H7 (cell line): ENCODE measurements around the gene RFK. TPM values are rescaled to one million over a fixed set of nuclear protein-coding genes. Genes with fewer than 3 reads are reported as not detected.

Experiments used
- DNase-seq: peaks from one replicate; pipeline ENCODE4 v3.0.0; 2012
- H3K27me3 ChIP-seq: 2 replicates; pipeline ENCODE4 v1.6.0; 2011; ENCODE audit warnings: mild to moderate bottlenecking, low read length; ENCODE audit not compliant: control insufficient read depth, insufficient read depth
- H3K36me3 ChIP-seq: replicated peaks from 2 replicates; pipeline ENCODE4 v1.5.1; 2011; ENCODE audit warnings: low read length; ENCODE audit not compliant: control insufficient read depth, insufficient read depth
- H3K4me3 ChIP-seq: 2 replicates; pipeline ENCODE4 v1.5.1; 2011; ENCODE audit warnings: low read depth, mild to moderate bottlenecking, control low read depth, low read length, moderate library complexity; ENCODE audit not compliant: insufficient read depth
- total RNA-seq: library from RNA; depleted of rRNA; stranded (reverse); fragments of >200 nt; shearing (Covaris generic); gene quantifications from 2 replicates; pipeline ENCODE4 v1.2.3, GENCODE V29; 2014

Gene RFK
- total RNA-seq, 1 experiment from 2014 or later, result 15.2 TPM

GRCh38 chr9:76400534-76401096 is 6.4 kb upstream of the RFK start:
- H3K36me3 ChIP-seq, result no peaks in the 10 kb centered on the region
- H3K27me3 ChIP-seq, result no peaks in the 10 kb centered on the region
- no peak for DNase-seq
- no peak overlapping the region for H3K4me3 ChIP-seq

- no peak overlapping the region for H3K4me3 ChIP-seq
- DNase-seq, result no peak
- no peaks in the 10 kb centered on the region for H3K27me3 ChIP-seq
- H3K36me3 ChIP-seq, result no peaks in the 10 kb centered on the region
Measured at GRCh38 chr9:76399856-76400255, 5.6 kb upstream of the RFK start.

DNA sequence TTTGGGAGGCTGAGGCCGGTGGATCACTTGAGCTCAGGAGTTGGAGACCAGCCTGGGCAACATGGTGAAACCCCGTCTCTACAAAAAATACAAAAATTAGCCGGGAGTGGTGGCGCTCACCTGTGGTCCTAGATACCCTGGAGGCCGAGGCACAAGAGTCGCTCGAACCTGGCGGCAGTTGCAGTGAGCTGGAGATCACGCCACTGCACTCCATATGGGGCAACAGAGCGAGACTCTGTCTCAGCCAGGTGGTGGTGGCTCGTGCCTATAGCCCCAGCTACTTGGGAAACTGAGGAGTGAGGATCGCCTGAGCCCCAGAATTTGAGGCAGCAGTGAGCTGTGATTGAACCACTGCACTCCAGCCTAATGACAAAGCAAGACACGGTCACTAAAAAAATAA is 2.4 kb upstream of the RFK start:
- no peaks in the 10 kb centered on the region for H3K27me3 ChIP-seq
- H3K36me3 ChIP-seq, result no peaks in the 10 kb centered on the region; the same call in 1 of the 2 replicates
- H3K4me3 ChIP-seq, result no peak overlapping the region
- no peak for DNase-seq

- DNase-seq, result no peak
- H3K4me3 ChIP-seq, result no peak overlapping the region
- no peaks in the 10 kb centered on the region for H3K27me3 ChIP-seq
- H3K36me3 ChIP-seq, result no peaks in the 10 kb centered on the region; the same call in 1 of the 2 replicates
Measured at GRCh38 chr9:76396144-76396543, 1.9 kb upstream of the RFK start.

DNA sequence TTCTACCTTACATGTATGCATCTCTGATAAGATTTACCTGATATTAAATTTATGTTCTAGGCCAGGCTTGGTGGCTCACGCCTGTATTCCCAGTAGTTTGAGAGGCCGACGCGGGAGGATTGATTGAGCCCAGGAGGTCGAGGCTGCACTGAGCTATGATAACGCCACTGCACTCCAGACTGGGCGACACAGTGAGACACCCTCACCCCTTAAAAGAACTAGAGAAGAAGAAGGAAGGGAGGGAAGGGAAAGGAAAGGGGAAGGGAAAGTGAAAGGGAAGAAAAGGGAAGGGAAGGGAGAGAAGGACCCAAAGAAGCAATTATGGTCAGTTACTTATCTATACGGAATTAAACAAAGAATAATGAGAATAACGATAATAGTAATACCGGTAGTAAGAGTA is 1.2 kb upstream of the RFK start:
- no peak for DNase-seq
- Histone ChIP-seq H3K4me3 (no peak overlapping the region), H3K27me3 (no peaks in the 10 kb centered on the region)

GRCh38 chr9:76394960-76395252 is 680 bp upstream of the RFK start:
- peak; percentile 58 for DNase-seq
- Histone ChIP-seq H3K4me3 (peak overlapping the region; percentile 87), H3K36me3 (no peaks in the 10 kb centered on the region; the same call in 1 of the 2 replicates), H3K27me3 (no peaks in the 10 kb centered on the region)

More for the DNA sequence above, 1.2 kb upstream of the RFK start:
- H3K36me3 ChIP-seq, result no peaks in the 10 kb centered on the region; the same call in 1 of the 2 replicates

- no peak overlapping the region for H3K4me3 ChIP-seq
- no peak for DNase-seq
- no peaks in the 10 kb centered on the region for H3K27me3 ChIP-seq
- no peaks in the 10 kb centered on the region; the same call in 1 of the 2 replicates for H3K36me3 ChIP-seq
Measured at GRCh38 chr9:76390656-76391055, 3.6 kb downstream of the RFK start.

GRCh38 chr9:76379494-76379893 is 14.7 kb downstream of the RFK start:
- H3K36me3 ChIP-seq, result no peaks in the 10 kb centered on the region
- H3K27me3 ChIP-seq, result no peaks in the 10 kb centered on the region
- H3K4me3 ChIP-seq, result no peak overlapping the region
- no peak for DNase-seq

DNA sequence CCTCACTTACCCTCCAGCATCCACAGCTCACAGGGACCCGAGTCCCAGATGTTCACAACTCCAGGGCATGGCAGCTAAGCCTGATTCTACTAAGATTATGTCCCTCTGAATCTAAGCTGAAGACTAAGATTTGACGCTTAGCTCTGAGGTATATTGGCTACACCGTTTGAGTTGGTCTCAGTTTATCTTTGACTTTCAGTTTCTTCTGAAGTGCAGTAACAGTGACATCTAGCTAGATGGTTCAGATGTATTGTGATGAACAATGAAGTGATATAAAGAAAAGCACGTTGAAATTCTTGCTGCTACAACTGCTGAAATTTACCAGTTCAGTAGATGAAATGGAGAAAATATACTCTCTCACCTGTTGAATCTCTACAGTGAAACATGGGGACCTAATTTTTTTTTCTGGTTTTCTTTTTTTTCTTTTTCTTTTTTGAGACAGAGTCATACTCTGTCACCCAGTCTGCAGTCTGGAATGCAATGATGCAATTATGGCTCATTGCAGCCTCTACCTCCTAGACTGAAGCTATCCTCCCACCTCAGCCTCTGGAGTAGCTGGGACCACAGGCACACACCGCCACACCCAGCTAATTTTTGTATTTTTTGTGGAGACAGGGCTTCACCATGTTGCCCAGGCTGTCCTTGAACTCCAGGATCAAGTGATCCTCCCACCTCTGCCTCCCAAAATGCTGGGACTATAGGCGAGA is 15.7 kb downstream of the RFK start:
- H3K4me3 ChIP-seq, result no peak overlapping the region
- DNase-seq, result no peak
- no peaks in the 10 kb centered on the region for H3K36me3 ChIP-seq
- H3K27me3 ChIP-seq, result no peaks in the 10 kb centered on the region

DNA sequence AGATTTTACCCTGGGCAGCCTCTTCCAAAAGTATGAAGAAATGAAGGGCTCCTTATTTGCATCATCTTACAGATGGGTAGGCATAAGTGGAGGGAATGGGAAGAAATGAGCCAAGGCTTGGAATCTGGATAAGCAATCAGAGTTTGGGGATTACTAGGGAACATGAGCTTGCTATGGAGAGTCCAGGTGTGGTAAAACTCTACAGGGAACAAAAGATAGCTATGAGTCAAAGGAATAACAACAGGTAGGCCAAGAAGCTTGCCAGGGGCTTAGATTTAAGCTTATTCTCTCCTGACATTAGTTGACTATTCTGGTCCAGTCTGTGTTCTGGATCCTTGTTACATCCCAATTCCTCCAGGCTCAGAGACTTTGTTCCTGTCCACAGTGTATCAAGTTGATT is 16.4 kb downstream of the RFK start:
- Histone ChIP-seq H3K36me3 (no peaks in the 10 kb centered on the region), H3K4me3 (no peak overlapping the region), H3K27me3 (no peaks in the 10 kb centered on the region)
- no peak for DNase-seq

- Histone ChIP-seq H3K4me3 (no peak overlapping the region), H3K27me3 (no peaks in the 10 kb centered on the region), H3K36me3 (no peaks in the 10 kb centered on the region)
- DNase-seq, result peak; percentile 47
Measured at GRCh38 chr9:76374783-76375559, 19.3 kb downstream of the RFK start.

DNA sequence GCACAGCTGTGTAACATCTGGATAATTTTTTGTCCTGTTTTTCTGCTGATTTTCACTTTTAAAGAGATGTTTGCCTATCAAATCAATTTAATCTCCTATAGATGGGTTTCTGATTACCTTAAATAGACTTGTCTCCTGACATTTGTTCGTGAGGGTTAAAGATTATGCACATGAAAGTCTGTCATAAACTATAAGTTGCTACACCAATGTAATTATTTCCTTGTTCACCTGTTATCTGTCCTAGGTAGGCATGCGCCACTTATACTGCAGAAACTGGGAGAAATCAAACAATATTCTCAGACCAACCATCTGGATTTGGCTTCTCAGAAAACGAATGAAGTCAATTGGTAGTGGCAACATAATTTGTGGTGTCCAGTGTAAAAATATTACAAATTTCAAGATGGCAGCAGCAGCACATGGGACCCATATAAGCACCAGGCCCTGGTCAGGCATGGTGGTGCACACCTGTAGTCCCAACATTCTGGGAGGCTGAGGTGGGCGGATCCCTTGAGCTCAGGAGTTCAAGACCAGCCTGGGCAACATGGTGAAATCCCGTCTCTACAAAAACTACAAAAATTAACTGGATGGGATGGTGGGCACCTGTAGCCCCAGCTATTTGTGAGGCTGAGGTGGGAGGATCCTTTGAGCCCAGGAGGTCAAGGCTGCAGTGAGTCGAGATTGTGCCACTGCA is 20.3 kb downstream of the RFK start:
- no peaks in the 10 kb centered on the region for H3K27me3 ChIP-seq
- DNase-seq, result no peak
- no peaks in the 10 kb centered on the region for H3K36me3 ChIP-seq
- no peak overlapping the region for H3K4me3 ChIP-seq

GRCh38 chr9:76373173-76373783 is 20.9 kb downstream of the RFK start:
- no peak for DNase-seq
- Histone ChIP-seq H3K4me3 (no peak overlapping the region), H3K36me3 (no peaks in the 10 kb centered on the region), H3K27me3 (no peaks in the 10 kb centered on the region)

DNA sequence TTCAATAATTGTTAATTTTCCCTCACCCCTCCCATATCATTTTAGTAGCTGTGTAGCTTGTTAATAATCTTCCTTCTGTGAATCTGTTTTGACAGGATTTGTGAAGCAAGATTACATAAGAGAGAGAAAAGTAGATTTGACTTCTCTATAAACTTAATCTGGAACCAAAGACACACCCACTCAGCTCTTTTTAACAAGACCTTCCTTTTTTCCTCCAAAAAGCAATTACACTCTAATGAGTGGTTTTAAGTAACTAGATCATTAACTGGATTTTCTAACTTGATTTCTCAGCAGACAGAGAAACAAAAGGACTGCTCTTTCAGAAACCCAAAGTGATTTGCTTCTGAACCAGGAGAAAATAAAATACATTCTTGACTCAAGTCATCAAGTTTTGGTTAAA is 21.9 kb downstream of the RFK start:
- DNase-seq, result no peak
- no peaks in the 10 kb centered on the region for H3K27me3 ChIP-seq
- no peak overlapping the region for H3K4me3 ChIP-seq
- H3K36me3 ChIP-seq, result no peaks in the 10 kb centered on the region
